Keratinocyte (primary cell): Measurements from ENCODE around the gene ZC2HC1B. TPM values are rescaled to one million over a fixed set of nuclear protein-coding genes. Genes with fewer than 3 reads are reported as not detected.

Experiments
- DNase-seq: peaks from one replicate; pipeline ENCODE4 v3.0.0-alpha.2; 2011; ENCODE audit warnings: low read depth, missing footprints, low spot score
- FAIRE-seq: peaks from 2 replicates; lab custom pipeline; 2011; peaks lifted over from hg19 to GRCh38; lab: Jason Lieb, UNC
- H2AFZ ChIP-seq: 2 replicates; pipeline ENCODE4 v1.6.0; 2012; ENCODE audit warnings: low read length, control low read depth, inconsistent platforms; ENCODE audit not compliant: control insufficient read depth
- H3K27ac ChIP-seq: 2 replicates; pipeline ENCODE4 v1.5.1; 2011; ENCODE audit warnings: low read length; ENCODE audit not compliant: control insufficient read depth, insufficient read depth
- H3K27me3 ChIP-seq: 3 replicates; pipeline ENCODE4 v1.6.0; 2011; ENCODE audit warnings: low read length; ENCODE audit not compliant: control insufficient read depth, insufficient read depth; ENCODE audit errors: extremely low read depth
- H3K36me3 ChIP-seq, 2 experiments: 2 replicates in 1 of 2; 3 replicates in 1 of 2; pipeline ENCODE4 v1.5.1; 2011; ENCODE audit warnings: low read length in 2 of 2, mild to moderate bottlenecking in 1 of 2; ENCODE audit not compliant: control insufficient read depth in 2 of 2, insufficient read depth in 2 of 2; ENCODE audit errors: extremely low read depth in 1 of 2
- H3K4me1 ChIP-seq: 3 replicates; pipeline ENCODE4 v1.5.1; 2011; ENCODE audit warnings: low read length; ENCODE audit not compliant: control insufficient read depth, insufficient read depth; ENCODE audit errors: extremely low read depth
- H3K4me2 ChIP-seq: 3 replicates; pipeline ENCODE4 v1.6.0; 2011; ENCODE audit warnings: low read depth, low read length; ENCODE audit not compliant: control insufficient read depth, insufficient read depth; ENCODE audit errors: extremely low read depth
- H3K4me3 ChIP-seq, 3 experiments: fragments of 200-600 bp in 1 of 3; sonication (generic) in 1 of 3; 2 replicates in 2 of 3; 3 replicates in 1 of 3; pipeline ENCODE4 v1.5.1; 2011 to 2016; ENCODE audit warnings: low read length in 3 of 3, mild to moderate bottlenecking in 3 of 3, control low read depth in 2 of 3, inconsistent platforms in 1 of 3, low read depth in 1 of 3, mixed read lengths in 1 of 3, mixed run types in 1 of 3, moderate library complexity in 1 of 3; ENCODE audit not compliant: control insufficient read depth in 2 of 3, insufficient read depth in 2 of 3; ENCODE audit errors: extremely low read depth in 1 of 3
- H3K79me2 ChIP-seq: 2 replicates; pipeline ENCODE4 v1.6.0; 2012; ENCODE audit warnings: low read length; ENCODE audit not compliant: control insufficient read depth, insufficient read depth
- H3K9ac ChIP-seq: 3 replicates; pipeline ENCODE4 v1.6.0; 2011; ENCODE audit warnings: low read length; ENCODE audit not compliant: control insufficient read depth, insufficient read depth; ENCODE audit errors: extremely low read depth
- H3K9me1 ChIP-seq: 3 replicates; pipeline ENCODE4 v1.6.0; 2011; ENCODE audit warnings: low read length; ENCODE audit not compliant: control insufficient read depth, insufficient read depth; ENCODE audit errors: extremely low read depth
- H3K9me3 ChIP-seq: 2 replicates; pipeline ENCODE4 v1.5.1; 2012; ENCODE audit warnings: low read depth, low read length; ENCODE audit not compliant: control insufficient read depth
- H4K20me1 ChIP-seq: 3 replicates; pipeline ENCODE4 v1.6.0; 2011; ENCODE audit warnings: low read length; ENCODE audit not compliant: control insufficient read depth, insufficient read depth; ENCODE audit errors: extremely low read depth
- CTCF ChIP-seq, 3 experiments: IDR thresholded peaks in 1 of 3; conservative IDR thresholded peaks in 1 of 3; optimal IDR thresholded peaks in 1 of 3; 2 replicates in 2 of 3; 3 replicates in 1 of 3; pipeline versions ENCODE3 to v1.5.1; 2011; ENCODE audit warnings: low read length in 3 of 3, mild to moderate bottlenecking in 3 of 3, moderate library complexity in 2 of 3, control low read depth in 1 of 3, inconsistent platforms in 1 of 3; ENCODE audit not compliant: insufficient read depth in 2 of 3; ENCODE audit errors: extremely low read depth in 1 of 3
- EZH2 ChIP-seq: IDR thresholded peaks from one replicate; pipeline ENCODE4 v1.6.1; 2012; ENCODE audit warnings: inconsistent platforms, mild to moderate bottlenecking, low read length, moderate library complexity
- dilution Hi-C: fragments of 300-500 bp; cut with MboI; formaldehyde crosslinking; loops from one replicate; pipeline ENCODE4 v1.7.0; 2020; ENCODE audit warnings: low sequenced_read_pairs; ENCODE audit not compliant: extremely low pct_ligation_motif_present
- polyA plus RNA-seq, 5 experiments: library from polyadenylated mRNA; depleted of rRNA in 3 of 5; stranded (reverse) in 3 of 5; stranded (forward) in 1 of 5; unstranded in 1 of 5; fragments of >200 nt; gene quantifications; 1 replicate in 1 of 5; 2 replicates in 3 of 5; 3 replicates in 1 of 5; pipeline versions ENCODE4 v1.2.1 to v1.2.3, GENCODE V29; 2011 to 2012; ENCODE audit warnings: missing spikeins in 2 of 5, low read depth in 1 of 5, low replicate concordance in 1 of 5

ZC2HC1B gene
- polyA plus RNA-seq, 1 donor (not counting 4 experiments of a cell fraction or from before 2014, with no cell fraction given) = not detected

- no peak overlapping the region for H3K27ac ChIP-seq
- H3K9me1 ChIP-seq = no peaks in the 10 kb centered on the region
- no peaks in the 10 kb centered on the region for H3K27me3 ChIP-seq
- FAIRE-seq (no peak), DNase-seq (no peak)
- no peak overlapping the region for H2AFZ ChIP-seq
- H3K9me3 ChIP-seq = no peaks in the 10 kb centered on the region
- no peak overlapping the region for H3K9ac ChIP-seq
- dilution Hi-C loops = no loop called here
- no peak overlapping the region for H3K4me2 ChIP-seq
- no peaks in the 10 kb centered on the region for H3K36me3 ChIP-seq
- H3K4me3 ChIP-seq = no peak overlapping the region
- no peak for TF ChIP-seq EZH2
- TF ChIP-seq CTCF (optimal IDR thresholded peaks at IDR 0.05 in 1 of 3, IDR thresholded peaks at IDR 0.05 in 1 of 3, conservative IDR thresholded peaks at IDR 0.05 in 1 of 3; ENCODE audit: extremely low read depth in 1 of 3, insufficient read depth in 2 of 3, low read length in 3 of 3) = no peak
- H4K20me1 ChIP-seq = no peaks in the 10 kb centered on the region
- H3K79me2 ChIP-seq = peaks cover 11% of the 10 kb centered on the region
- peaks cover 4% of the 10 kb centered on the region for H3K4me1 ChIP-seq
Observed at GRCh38 chr6:143839196-143839595, 25.1 kb upstream of the ZC2HC1B start.

- H3K9me1 ChIP-seq = no peaks in the 10 kb centered on the region
- no peak overlapping the region for H3K4me3 ChIP-seq
- H3K9me3 ChIP-seq = no peaks in the 10 kb centered on the region
- dilution Hi-C loops = no loop called here
- no peak overlapping the region for H3K27ac ChIP-seq
- no peak for DNase-seq
- TF ChIP-seq CTCF (optimal IDR thresholded peaks at IDR 0.05 in 1 of 3, IDR thresholded peaks at IDR 0.05 in 1 of 3, conservative IDR thresholded peaks at IDR 0.05 in 1 of 3; ENCODE audit: extremely low read depth in 1 of 3, insufficient read depth in 2 of 3, low read length in 3 of 3) = no peak
- FAIRE-seq = no peak
- no peak overlapping the region for H2AFZ ChIP-seq
- H3K9ac ChIP-seq = no peak overlapping the region
- H3K4me1 ChIP-seq = peaks cover 7% of the 10 kb centered on the region
- no peaks in the 10 kb centered on the region for H4K20me1 ChIP-seq
- H3K36me3 ChIP-seq = peaks cover 0 to 5% of the 10 kb centered on the region in 2 experiments
- no peaks in the 10 kb centered on the region for H3K27me3 ChIP-seq
- peaks cover 24% of the 10 kb centered on the region for H3K79me2 ChIP-seq
- no peak overlapping the region for H3K4me2 ChIP-seq
Observed at GRCh38 chr6:143840595-143841265, 23.5 kb upstream of the ZC2HC1B start.
